A673 (cell line): ENCODE measurements around the gene PTHLH. TPM values are rescaled to one million over a fixed set of nuclear protein-coding genes. Genes with fewer than 3 reads are reported as not detected.

Experiments
- BruUV-seq: library from RNA; stranded (reverse); fragments of 400-500 nt; replicated peaks from 2 replicates; lab custom pipeline; 2021; lab: Mats Ljungman, UMichigan
- CTCF ChIA-PET: fragments of 300-600 bp; sonication (Branson Sonifier 250); formaldehyde crosslinking; loops from one replicate; lab custom pipeline; 2022; ENCODE audit warnings: antibody characterized with exemption; lab: Charles Lee
- POLR2A ChIA-PET: fragments of 300-600 bp; sonication (Branson Sonifier 250); formaldehyde crosslinking; loops from one replicate; lab custom pipeline; 2022; ENCODE audit warnings: antibody characterized with exemption; ENCODE audit not compliant: low non-redundant PET; lab: Charles Lee
- DNase-seq: peaks from one replicate; pipeline ENCODE4 v3.0.0-alpha.2; 2015; ENCODE audit warnings: low spot score
- H3K27ac ChIP-seq: fragments of 200-600 bp; sonication (generic); 2 replicates; pipeline ENCODE4 v1.5.1; 2016; ENCODE audit warnings: mixed run types, low read depth, mild to moderate bottlenecking, mixed read lengths, antibody characterized with exemption, low read length; ENCODE audit not compliant: poor library complexity, severe bottlenecking
- H3K27me3 ChIP-seq: fragments of 200-600 bp; sonication (generic); replicated peaks from 2 replicates; pipeline ENCODE4 v1.6.1; 2017; ENCODE audit warnings: mixed run types, low read depth, mild to moderate bottlenecking, mixed read lengths, antibody characterized with exemption, low read length; ENCODE audit not compliant: insufficient read depth, poor library complexity
- H3K36me3 ChIP-seq: fragments of 200-600 bp; sonication (generic); 2 replicates; pipeline ENCODE4 v1.6.1; 2016; ENCODE audit warnings: mixed run types, mild to moderate bottlenecking, mixed read lengths, antibody characterized with exemption, low read length; ENCODE audit not compliant: insufficient read depth, poor library complexity, severe bottlenecking
- H3K4me1 ChIP-seq: fragments of 200-600 bp; sonication (generic); 2 replicates; pipeline ENCODE4 v1.6.1; 2017; ENCODE audit warnings: mixed run types, mild to moderate bottlenecking, mixed read lengths, antibody characterized with exemption, low read length; ENCODE audit not compliant: insufficient read depth, poor library complexity, severe bottlenecking
- H3K4me3 ChIP-seq: fragments of 200-600 bp; sonication (generic); 2 replicates; pipeline ENCODE4 v1.5.1; 2016; ENCODE audit warnings: low read depth, mixed run types, mild to moderate bottlenecking, mixed read lengths, low read length; ENCODE audit not compliant: poor library complexity, severe bottlenecking
- H3K9me3 ChIP-seq: fragments of 200-600 bp; sonication (generic); 2 replicates; pipeline ENCODE4 v1.6.1; 2016; ENCODE audit warnings: mixed run types, low read depth, mild to moderate bottlenecking, mixed read lengths, antibody characterized with exemption, low read length; ENCODE audit not compliant: poor library complexity, severe bottlenecking
- EZH2 ChIP-seq: fragments of 200-600 bp; sonication (generic); IDR thresholded peaks from 2 replicates; pipeline ENCODE4 v1.6.1; 2017; ENCODE audit warnings: borderline replicate concordance, low read depth, mild to moderate bottlenecking, mixed read lengths, antibody characterized with exemption, low read length; ENCODE audit not compliant: poor library complexity, severe bottlenecking
- intact Hi-C: fragments of 100-400 bp; cut with micrococcal nuclease; formaldehyde crosslinking; loops from one replicate; pipeline ENCODE4 v1.10.0; 2022; ENCODE audit not compliant: unreplicated experiment
- total RNA-seq: library from RNA; stranded (reverse); gene quantifications from 2 replicates; pipeline ENCODE4 v1.2.3, GENCODE V29; 2021
- TF ChIP-seq, protein P1 (sequence below): fragments of 300-800, 200-600 bp; sonication (generic); conservative IDR thresholded peaks from 2 replicates; pipeline ENCODE4 v1.5.1; 2017; ENCODE audit warnings: low read depth, mild to moderate bottlenecking, antibody characterized with exemption, low read length, moderate library complexity, mixed read lengths

PTHLH gene
- total RNA-seq, 1 experiment from 2014 or later = 2.4 TPM

DNA sequence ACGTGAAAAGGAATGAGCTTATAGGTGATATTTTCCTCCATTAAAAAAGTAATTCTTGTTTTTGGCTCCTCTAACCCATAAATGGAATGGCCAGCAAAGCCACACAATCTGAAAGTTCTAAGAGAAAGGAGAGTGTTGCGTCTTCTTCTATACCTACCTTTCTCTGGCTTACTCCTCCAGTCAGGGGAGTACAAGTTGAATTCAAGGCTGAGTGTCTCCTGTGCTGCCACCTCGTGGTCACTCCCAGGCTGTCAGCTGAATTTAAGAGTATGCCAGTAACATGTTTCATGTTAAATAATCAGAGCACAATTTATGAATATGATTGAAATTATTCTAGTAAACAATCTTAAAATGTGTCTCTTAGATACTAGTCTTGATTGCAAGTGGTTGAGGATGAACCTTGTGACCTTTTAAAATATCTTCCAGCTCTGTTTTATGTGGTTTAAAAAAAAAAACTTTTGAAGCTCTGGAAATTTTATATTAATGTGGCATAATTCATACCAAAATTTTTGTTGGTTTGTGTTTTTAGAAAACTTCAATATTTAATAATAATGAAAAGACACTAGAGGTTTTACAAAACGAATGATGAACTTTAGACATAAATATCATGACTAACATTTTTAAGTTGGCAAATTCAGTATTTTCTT is 31.7 kb downstream of the PTHLH start:
- Histone ChIP-seq H3K9me3 (no peaks in the 10 kb centered on the region), H3K27me3 (no peaks in the 10 kb centered on the region), H3K4me1 (no peaks in the 10 kb centered on the region), H3K36me3 (no peaks in the 10 kb centered on the region), H3K27ac (no peak overlapping the region), H3K4me3 (no peak overlapping the region)
- DNase-seq = peak; percentile 75
- POLR2A ChIA-PET = no interaction called here
- intact Hi-C loops = loop anchor here (1.0 kb wide), 1 partner anchor 208 kb away; no protein-coding TSS in a partner anchor
- BruUV-seq = no TSS peak
- TF ChIP-seq, protein P1, sequence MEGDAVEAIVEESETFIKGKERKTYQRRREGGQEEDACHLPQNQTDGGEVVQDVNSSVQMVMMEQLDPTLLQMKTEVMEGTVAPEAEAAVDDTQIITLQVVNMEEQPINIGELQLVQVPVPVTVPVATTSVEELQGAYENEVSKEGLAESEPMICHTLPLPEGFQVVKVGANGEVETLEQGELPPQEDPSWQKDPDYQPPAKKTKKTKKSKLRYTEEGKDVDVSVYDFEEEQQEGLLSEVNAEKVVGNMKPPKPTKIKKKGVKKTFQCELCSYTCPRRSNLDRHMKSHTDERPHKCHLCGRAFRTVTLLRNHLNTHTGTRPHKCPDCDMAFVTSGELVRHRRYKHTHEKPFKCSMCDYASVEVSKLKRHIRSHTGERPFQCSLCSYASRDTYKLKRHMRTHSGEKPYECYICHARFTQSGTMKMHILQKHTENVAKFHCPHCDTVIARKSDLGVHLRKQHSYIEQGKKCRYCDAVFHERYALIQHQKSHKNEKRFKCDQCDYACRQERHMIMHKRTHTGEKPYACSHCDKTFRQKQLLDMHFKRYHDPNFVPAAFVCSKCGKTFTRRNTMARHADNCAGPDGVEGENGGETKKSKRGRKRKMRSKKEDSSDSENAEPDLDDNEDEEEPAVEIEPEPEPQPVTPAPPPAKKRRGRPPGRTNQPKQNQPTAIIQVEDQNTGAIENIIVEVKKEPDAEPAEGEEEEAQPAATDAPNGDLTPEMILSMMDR = peak; percentile 94
- no peak for TF ChIP-seq EZH2
- CTCF ChIA-PET = no interaction called here

DNA sequence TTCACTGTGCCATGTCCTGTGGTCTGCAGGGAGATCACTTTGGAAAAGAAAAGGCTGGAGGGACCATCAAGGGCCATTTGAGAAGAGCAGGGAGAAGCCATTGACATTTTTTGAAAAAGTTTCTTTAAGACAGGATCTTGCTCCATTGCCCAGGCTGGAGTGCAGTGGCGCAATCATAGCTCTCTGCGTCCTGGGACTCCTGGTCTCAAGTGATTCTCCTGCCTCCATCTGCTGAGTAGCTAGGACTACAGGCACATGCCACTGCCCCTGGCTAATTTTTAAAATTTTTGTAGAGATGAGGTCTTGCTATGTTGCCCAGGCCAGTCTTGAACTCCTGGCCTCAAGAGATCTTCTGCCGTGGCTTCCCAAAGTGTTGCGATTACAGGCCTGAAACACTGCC is 32.3 kb downstream of the PTHLH start:
- CTCF ChIA-PET = no interaction called here

GRCh38 chr12:27937768-27938167 is 34.8 kb downstream of the PTHLH start:
- Histone ChIP-seq H3K27me3 (no peaks in the 10 kb centered on the region), H3K4me1 (no peaks in the 10 kb centered on the region), H3K4me3 (no peak overlapping the region), H3K9me3 (no peaks in the 10 kb centered on the region), H3K36me3 (no peaks in the 10 kb centered on the region), H3K27ac (no peak overlapping the region)
- DNase-seq = no peak
- TF ChIP-seq, protein P1 = no peak
- no peak for TF ChIP-seq EZH2
- intact Hi-C loops = no loop called here
- CTCF ChIA-PET = no interaction called here
- BruUV-seq = no TSS peak
- POLR2A ChIA-PET = no interaction called here

More for the DNA sequence above, 32.3 kb downstream of the PTHLH start:
- POLR2A ChIA-PET = no interaction called here
- Histone ChIP-seq H3K27ac (no peak overlapping the region), H3K4me3 (no peak overlapping the region), H3K4me1 (no peaks in the 10 kb centered on the region), H3K36me3 (no peaks in the 10 kb centered on the region), H3K27me3 (no peaks in the 10 kb centered on the region), H3K9me3 (no peaks in the 10 kb centered on the region)
- intact Hi-C loops = loop anchor here (1.0 kb wide), 1 partner anchor 207 kb away; no protein-coding TSS in a partner anchor
- DNase-seq = no peak
- TF ChIP-seq, protein P1 = no peak
- no peak for TF ChIP-seq EZH2
- BruUV-seq = no TSS peak
